HepG2 (cell line): ENCODE measurements around the gene MEF2D. TPM values are rescaled to one million over a fixed set of nuclear protein-coding genes. Genes with fewer than 3 reads are reported as not detected.
A peak's percentile ranks its signal among the peaks of the same experiment; 100 is the strongest.

Source experiments
- ARNT2 ChIP-seq: sonication (generic); formaldehyde crosslinking; IDR thresholded peaks from 2 replicates; pipeline ENCODE4 v1.8.0; 2022; ENCODE audit warnings: mild to moderate bottlenecking, low read depth, missing genetic modification reagents, moderate library complexity
- FLYWCH1 ChIP-seq: sonication (generic); formaldehyde crosslinking; IDR thresholded peaks from 2 replicates; pipeline ENCODE4 v1.8.1; 2023; ENCODE audit warnings: mild to moderate bottlenecking, missing genetic modification reagents
- HOXA3 ChIP-seq: sonication (generic); formaldehyde crosslinking; IDR thresholded peaks from 2 replicates; pipeline ENCODE4 v1.5.0; 2020; ENCODE audit warnings: missing genetic modification reagents
- HOXA7 ChIP-seq: sonication (generic); formaldehyde crosslinking; IDR thresholded peaks from 2 replicates; pipeline ENCODE4 v1.8.1; 2022; ENCODE audit warnings: mild to moderate bottlenecking, missing genetic modification reagents, moderate library complexity
- JUNB ChIP-seq: sonication (generic); formaldehyde crosslinking; IDR thresholded peaks from 2 replicates; pipeline ENCODE4 v1.8.0; 2022; ENCODE audit warnings: missing genetic modification reagents, mild to moderate bottlenecking, borderline replicate concordance
- KMT2A ChIP-seq: sonication (generic); formaldehyde crosslinking; IDR thresholded peaks from 2 replicates; pipeline ENCODE4 v1.4.0; 2020; ENCODE audit warnings: missing genetic modification reagents
- POGZ ChIP-seq: sonication (generic); formaldehyde crosslinking; IDR thresholded peaks from 2 replicates; pipeline ENCODE4 v1.4.0; 2020; ENCODE audit warnings: mild to moderate bottlenecking, missing genetic modification reagents
- RXRA ChIP-seq: sonication (generic); formaldehyde crosslinking; IDR thresholded peaks from 2 replicates; pipeline ENCODE4 v1.5.1; 2020; ENCODE audit warnings: missing genetic modification reagents
- SMYD3 ChIP-seq: sonication (generic); formaldehyde crosslinking; IDR thresholded peaks from 2 replicates; pipeline ENCODE4 v1.8.1; 2023; ENCODE audit warnings: mild to moderate bottlenecking, missing genetic modification reagents
- ZNF138 ChIP-seq: sonication (generic); formaldehyde crosslinking; IDR thresholded peaks from 2 replicates; pipeline ENCODE4 v1.5.0; 2020; ENCODE audit warnings: mild to moderate bottlenecking, low read depth, missing genetic modification reagents
- ZNF24 ChIP-seq: fragments of 450-650 bp; IDR thresholded peaks from 2 replicates; pipeline ENCODE4 v1.6.1; 2017; ENCODE audit warnings: antibody characterized with exemption, mild to moderate bottlenecking
- ZNF264 ChIP-seq: sonication (generic); formaldehyde crosslinking; IDR thresholded peaks from 2 replicates; pipeline ENCODE4 v1.4.0; 2020; ENCODE audit warnings: missing genetic modification reagents
- ZNF33B ChIP-seq: sonication (generic); formaldehyde crosslinking; IDR thresholded peaks from 2 replicates; pipeline ENCODE4 v1.5.1; 2020; ENCODE audit warnings: mild to moderate bottlenecking, missing genetic modification reagents
- ZNF501 ChIP-seq: sonication (generic); formaldehyde crosslinking; IDR thresholded peaks from 2 replicates; pipeline ENCODE4 v1.5.1; 2020; ENCODE audit warnings: mild to moderate bottlenecking, moderate library complexity, missing genetic modification reagents
- ZNF558 ChIP-seq: sonication (generic); formaldehyde crosslinking; IDR thresholded peaks from 2 replicates; pipeline ENCODE4 v1.9.0; 2022; ENCODE audit warnings: mild to moderate bottlenecking, missing genetic modification reagents, borderline replicate concordance
- ZNF598 ChIP-seq: sonication (generic); formaldehyde crosslinking; IDR thresholded peaks from 2 replicates; pipeline ENCODE4 v1.5.1; 2020; ENCODE audit warnings: mild to moderate bottlenecking, missing genetic modification reagents, borderline replicate concordance
- ZNF724P ChIP-seq: sonication (generic); formaldehyde crosslinking; IDR thresholded peaks from 2 replicates; pipeline ENCODE4 v1.8.0; 2022; ENCODE audit warnings: missing genetic modification reagents, borderline replicate concordance
- ZNF749 ChIP-seq: sonication (generic); formaldehyde crosslinking; IDR thresholded peaks from 2 replicates; pipeline ENCODE4 v1.8.0; 2022; ENCODE audit warnings: mild to moderate bottlenecking, missing genetic modification reagents, moderate library complexity, borderline replicate concordance
- ZNF784 ChIP-seq: sonication (generic); formaldehyde crosslinking; IDR thresholded peaks from 2 replicates; pipeline ENCODE4 v1.5.1; 2020; ENCODE audit warnings: missing genetic modification reagents, mild to moderate bottlenecking, borderline replicate concordance
- polyA plus RNA-seq, 8 experiments: library from polyadenylated mRNA; depleted of rRNA in 3 of 8; stranded (reverse) in 7 of 8; unstranded in 1 of 8; fragments of >200 nt; fragmentation: Illumina TruSeq in 4 of 8; extraction: Trizol in 4 of 8; gene quantifications; 2 replicates each; pipeline versions ENCODE4 v1.2.1 to v1.2.3, GENCODE V29; 2011 to 2016; ENCODE audit warnings: low read depth in 4 of 8, missing spikeins in 1 of 8, mixed read lengths in 1 of 8; ENCODE audit not compliant: insufficient read depth in 1 of 8
- total RNA-seq, 5 experiments: library from RNA; depleted of rRNA; stranded (reverse); fragments of >200 nt; fragmentation: Illumina TruSeq; extraction: Trizol; gene quantifications; 2 replicates each; pipeline ENCODE4 v1.2.3, GENCODE V29; 2016; ENCODE audit warnings: low read depth in 1 of 5
- TF ChIP-seq, protein P1 (sequence below): sonication (generic); formaldehyde crosslinking; conservative IDR thresholded peaks from 2 replicates; pipeline ENCODE4 v1.8.0; 2022; ENCODE audit warnings: mild to moderate bottlenecking, moderate library complexity, missing genetic modification reagents
- TF ChIP-seq, protein P2 (sequence below): sonication (generic); formaldehyde crosslinking; conservative IDR thresholded peaks from 2 replicates; pipeline ENCODE4 v1.8.1; 2023; ENCODE audit warnings: missing genetic modification reagents
- TF ChIP-seq, protein P3 (sequence below): sonication (generic); formaldehyde crosslinking; IDR thresholded peaks from 2 replicates; pipeline ENCODE4 v1.4.0; 2020; ENCODE audit warnings: missing genetic modification reagents, borderline replicate concordance

The MEF2D gene
- total and polyA plus RNA-seq, 2 of the 13 experiments (the other 11 are each of a cell fraction or from before 2014, with no cell fraction given): 1.6 to 3.9 TPM

DNA sequence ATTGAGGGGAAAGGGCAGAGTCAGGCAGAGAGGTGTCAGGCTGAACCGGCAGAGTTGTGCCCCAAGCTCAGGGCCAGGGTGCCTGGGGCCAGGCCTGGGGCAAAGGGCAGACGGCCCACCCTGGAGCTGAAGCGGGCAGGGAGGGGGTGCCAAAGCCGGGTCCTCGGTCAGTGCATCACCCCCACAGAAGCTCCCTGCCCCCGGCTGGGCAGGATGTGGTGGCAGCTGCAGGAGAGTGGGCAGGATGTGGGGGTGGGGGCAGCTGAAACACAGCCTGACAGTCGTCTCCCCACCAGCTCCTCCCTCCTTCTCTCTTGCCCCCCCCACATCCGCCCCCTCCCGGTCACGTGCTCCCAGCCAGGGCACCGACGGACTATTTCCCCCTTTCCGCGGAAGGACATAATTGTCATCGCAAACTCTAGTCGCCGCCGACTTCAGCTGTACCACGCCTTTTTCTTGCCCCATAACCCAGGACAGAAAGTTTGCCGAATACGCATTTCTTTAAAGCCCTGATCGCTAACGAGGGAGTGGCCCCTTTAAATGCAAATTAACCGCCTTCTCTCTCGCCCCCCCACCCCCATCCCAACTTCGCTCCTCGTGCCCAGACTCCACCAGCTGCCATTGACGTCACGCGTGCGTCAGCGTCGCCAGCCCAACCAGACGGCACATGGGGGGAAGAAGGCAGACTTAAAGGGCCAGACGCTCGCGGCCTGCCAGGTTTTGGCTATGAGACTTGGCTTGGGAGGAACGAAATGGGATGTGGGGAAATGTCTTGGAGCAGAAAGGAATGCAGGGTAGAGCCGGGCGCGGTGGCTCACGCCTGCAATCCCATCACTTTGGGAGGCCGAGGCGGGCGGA, 4.5 kb upstream of the MEF2D start (continued):
- TF ChIP-seq JUNB (CRISPR knock-in tag) (no peak), ZNF264 (CRISPR knock-in tag) (no peak), SMYD3 (CRISPR knock-in tag) (no peak), ZNF749 (CRISPR knock-in tag) (peak; percentile 67; the same call in 1 of the 2 replicates), FLYWCH1 (no peak), KMT2A (0 out of 2 replicates have a peak, but pooled peaks have one; percentile 20), ZNF558 (CRISPR knock-in tag) (no peak), ZNF784 (0 out of 2 replicates have a peak, but pooled peaks have one; percentile 39), ZNF598 (CRISPR knock-in tag) (no peak), POGZ (CRISPR knock-in tag) (peak; percentile 59), ZNF501 (CRISPR knock-in tag) (peak; percentile 71), ZNF24 (0 out of 2 replicates have a peak, but pooled peaks have one; percentile 14), ARNT2 (CRISPR knock-in tag) (no peak), ZNF724P (no peak), RXRA (peak; percentile 53; the same call in 1 of the 2 replicates), HOXA3 (CRISPR knock-in tag) (peak; percentile 86), ZNF138 (CRISPR knock-in tag) (no peak), ZNF33B (peak; percentile 54; the same call in 1 of the 2 replicates), HOXA7 (no peak)
- TF ChIP-seq, protein P1, sequence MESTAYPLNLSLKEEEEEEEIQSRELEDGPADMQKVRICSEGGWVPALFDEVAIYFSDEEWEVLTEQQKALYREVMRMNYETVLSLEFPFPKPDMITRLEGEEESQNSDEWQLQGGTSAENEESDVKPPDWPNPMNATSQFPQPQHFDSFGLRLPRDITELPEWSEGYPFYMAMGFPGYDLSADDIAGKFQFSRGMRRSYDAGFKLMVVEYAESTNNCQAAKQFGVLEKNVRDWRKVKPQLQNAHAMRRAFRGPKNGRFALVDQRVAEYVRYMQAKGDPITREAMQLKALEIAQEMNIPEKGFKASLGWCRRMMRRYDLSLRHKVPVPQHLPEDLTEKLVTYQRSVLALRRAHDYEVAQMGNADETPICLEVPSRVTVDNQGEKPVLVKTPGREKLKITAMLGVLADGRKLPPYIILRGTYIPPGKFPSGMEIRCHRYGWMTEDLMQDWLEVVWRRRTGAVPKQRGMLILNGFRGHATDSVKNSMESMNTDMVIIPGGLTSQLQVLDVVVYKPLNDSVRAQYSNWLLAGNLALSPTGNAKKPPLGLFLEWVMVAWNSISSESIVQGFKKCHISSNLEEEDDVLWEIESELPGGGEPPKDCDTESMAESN (CRISPR knock-in tag): no peak
- TF ChIP-seq, protein P2, sequence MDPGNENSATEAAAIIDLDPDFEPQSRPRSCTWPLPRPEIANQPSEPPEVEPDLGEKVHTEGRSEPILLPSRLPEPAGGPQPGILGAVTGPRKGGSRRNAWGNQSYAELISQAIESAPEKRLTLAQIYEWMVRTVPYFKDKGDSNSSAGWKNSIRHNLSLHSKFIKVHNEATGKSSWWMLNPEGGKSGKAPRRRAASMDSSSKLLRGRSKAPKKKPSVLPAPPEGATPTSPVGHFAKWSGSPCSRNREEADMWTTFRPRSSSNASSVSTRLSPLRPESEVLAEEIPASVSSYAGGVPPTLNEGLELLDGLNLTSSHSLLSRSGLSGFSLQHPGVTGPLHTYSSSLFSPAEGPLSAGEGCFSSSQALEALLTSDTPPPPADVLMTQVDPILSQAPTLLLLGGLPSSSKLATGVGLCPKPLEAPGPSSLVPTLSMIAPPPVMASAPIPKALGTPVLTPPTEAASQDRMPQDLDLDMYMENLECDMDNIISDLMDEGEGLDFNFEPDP (CRISPR knock-in tag): 0 out of 2 replicates have a peak, but pooled peaks have one; percentile 66
- TF ChIP-seq, protein P3, sequence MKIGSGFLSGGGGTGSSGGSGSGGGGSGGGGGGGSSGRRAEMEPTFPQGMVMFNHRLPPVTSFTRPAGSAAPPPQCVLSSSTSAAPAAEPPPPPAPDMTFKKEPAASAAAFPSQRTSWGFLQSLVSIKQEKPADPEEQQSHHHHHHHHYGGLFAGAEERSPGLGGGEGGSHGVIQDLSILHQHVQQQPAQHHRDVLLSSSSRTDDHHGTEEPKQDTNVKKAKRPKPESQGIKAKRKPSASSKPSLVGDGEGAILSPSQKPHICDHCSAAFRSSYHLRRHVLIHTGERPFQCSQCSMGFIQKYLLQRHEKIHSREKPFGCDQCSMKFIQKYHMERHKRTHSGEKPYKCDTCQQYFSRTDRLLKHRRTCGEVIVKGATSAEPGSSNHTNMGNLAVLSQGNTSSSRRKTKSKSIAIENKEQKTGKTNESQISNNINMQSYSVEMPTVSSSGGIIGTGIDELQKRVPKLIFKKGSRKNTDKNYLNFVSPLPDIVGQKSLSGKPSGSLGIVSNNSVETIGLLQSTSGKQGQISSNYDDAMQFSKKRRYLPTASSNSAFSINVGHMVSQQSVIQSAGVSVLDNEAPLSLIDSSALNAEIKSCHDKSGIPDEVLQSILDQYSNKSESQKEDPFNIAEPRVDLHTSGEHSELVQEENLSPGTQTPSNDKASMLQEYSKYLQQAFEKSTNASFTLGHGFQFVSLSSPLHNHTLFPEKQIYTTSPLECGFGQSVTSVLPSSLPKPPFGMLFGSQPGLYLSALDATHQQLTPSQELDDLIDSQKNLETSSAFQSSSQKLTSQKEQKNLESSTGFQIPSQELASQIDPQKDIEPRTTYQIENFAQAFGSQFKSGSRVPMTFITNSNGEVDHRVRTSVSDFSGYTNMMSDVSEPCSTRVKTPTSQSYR (CRISPR knock-in tag): peak; percentile 90
